Measurements from ENCODE around the gene FUT7. TPM values are rescaled to one million over a fixed set of nuclear protein-coding genes. Genes with fewer than 3 reads are reported as not detected.
A peak's percentile ranks its signal among the peaks of the same experiment; 100 is the strongest.

The FUT7 gene
- total RNA-seq, 1 experiment from 2014 or later, result not detected

DNA sequence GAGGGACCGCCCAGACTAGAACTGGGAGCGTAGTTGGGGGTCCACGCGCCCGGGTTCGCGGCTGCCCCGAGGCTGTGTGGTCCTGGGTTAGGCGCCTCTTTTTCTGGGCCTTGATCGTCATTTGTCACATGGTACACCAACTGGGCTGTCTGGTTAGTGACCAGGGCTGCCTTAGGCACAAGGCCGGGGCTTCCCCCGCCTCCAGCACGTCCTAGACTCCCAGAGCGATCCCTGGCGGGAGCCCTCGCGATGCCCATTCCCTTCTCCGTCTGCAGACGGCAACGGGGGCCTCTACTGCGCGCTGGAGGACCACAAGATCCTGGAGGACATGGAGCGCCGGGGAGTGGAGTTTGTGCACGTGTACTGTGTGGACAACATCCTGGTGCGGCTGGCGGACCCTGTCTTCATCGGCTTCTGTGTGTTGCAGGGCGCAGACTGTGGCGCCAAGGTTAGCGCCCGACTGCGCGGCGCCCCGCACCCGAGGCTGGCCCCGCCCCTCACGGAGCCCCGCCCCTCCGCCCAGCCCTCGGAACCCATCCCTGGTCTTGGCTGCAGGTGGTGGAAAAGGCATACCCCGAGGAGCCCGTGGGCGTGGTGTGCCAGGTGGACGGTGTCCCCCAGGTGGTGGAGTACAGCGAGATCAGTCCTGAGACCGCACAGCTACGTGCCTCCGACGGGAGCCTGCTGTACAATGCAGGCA, 47.0 kb upstream of the FUT7 start:
- Histone ChIP-seq H3K4me3 (replicated peaks in 1 of 2; ENCODE audit: low read depth in 1 of 2, low read length in 2 of 2) (no peak overlapping the region; a peak in 1 of 4 replicates), H3K36me3 (ENCODE audit: control insufficient read depth in 1 of 2, insufficient read depth in 2 of 2, low read length in 2 of 2) (peaks cover 0 to 8% of the 10 kb centered on the region in 2 experiments; a peak in 1 of 4 replicates), H3K9ac (ENCODE audit: low read length) (no peak overlapping the region), H3K27ac (ENCODE audit: low read depth, low read length) (peak overlapping the region; percentile 60; the same call in 1 of the 2 replicates), H3K4me1 (ENCODE audit: control insufficient read depth in 1 of 2, insufficient read depth in 2 of 2, low read length in 2 of 2) (peaks cover 22 to 47% of the 10 kb centered on the region in 2 experiments), H2AFZ (ENCODE audit: low read depth, low read length, poor library complexity, severe bottlenecking) (no peak overlapping the region), H3K9me3 (ENCODE audit: control insufficient read depth in 1 of 2, insufficient read depth in 1 of 2, low read depth in 1 of 2, low read length in 2 of 2) (no peaks in the 10 kb centered on the region), H3K27me3 (ENCODE audit: insufficient read depth, low read length) (no peaks in the 10 kb centered on the region), H3K4me2 (ENCODE audit: low read length) (peak overlapping the region; percentile 89), H3K79me2 (ENCODE audit: insufficient read depth, low read length) (peaks cover 4% of the 10 kb centered on the region; the same call in 1 of the 2 replicates), H3K9me2 (ENCODE audit: insufficient read depth) (no peaks in the 10 kb centered on the region), H4K20me1 (ENCODE audit: insufficient read depth) (no peaks in the 10 kb centered on the region)
- ChIA-PET POLR2A (no interaction called here), RAD21 (ENCODE audit: low non-redundant PET in 1 of 2, low total read pairs in 2 of 2, uncharacterized antibody in 2 of 2, unreplicated experiment in 2 of 2) (no interaction called here), CTCF (interaction anchor here (1.1 kb wide), 1 partner anchor 11 kb away, joined by 6 read pairs; no protein-coding TSS in a partner anchor)
- ATAC-seq, result no peak
- intact Hi-C loops (cut with micrococcal nuclease), result no loop called here
- BruUV-seq (replicated peaks), result no TSS peak
- no peak for TF ChIP-seq EZH2 (IDR thresholded peaks at IDR 0.05)
- no peak for TF ChIP-seq JUND (IDR thresholded peaks at IDR 0.05)
- TF ChIP-seq, protein P1, sequence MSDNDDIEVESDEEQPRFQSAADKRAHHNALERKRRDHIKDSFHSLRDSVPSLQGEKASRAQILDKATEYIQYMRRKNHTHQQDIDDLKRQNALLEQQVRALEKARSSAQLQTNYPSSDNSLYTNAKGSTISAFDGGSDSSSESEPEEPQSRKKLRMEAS (IDR thresholded peaks at IDR 0.05), result no peak
- no peak for TF ChIP-seq TCF7L2 (IDR thresholded peaks at IDR 0.05; ENCODE audit: borderline replicate concordance, extremely low read depth, insufficient read depth, insufficient read length)
- no peak for TF ChIP-seq CEBPB (IDR thresholded peaks at IDR 0.05; ENCODE audit: low read depth)
- TF ChIP-seq SIN3A (IDR thresholded peaks at IDR 0.05; ENCODE audit: low read depth), result no peak
- TF ChIP-seq, protein P2, sequence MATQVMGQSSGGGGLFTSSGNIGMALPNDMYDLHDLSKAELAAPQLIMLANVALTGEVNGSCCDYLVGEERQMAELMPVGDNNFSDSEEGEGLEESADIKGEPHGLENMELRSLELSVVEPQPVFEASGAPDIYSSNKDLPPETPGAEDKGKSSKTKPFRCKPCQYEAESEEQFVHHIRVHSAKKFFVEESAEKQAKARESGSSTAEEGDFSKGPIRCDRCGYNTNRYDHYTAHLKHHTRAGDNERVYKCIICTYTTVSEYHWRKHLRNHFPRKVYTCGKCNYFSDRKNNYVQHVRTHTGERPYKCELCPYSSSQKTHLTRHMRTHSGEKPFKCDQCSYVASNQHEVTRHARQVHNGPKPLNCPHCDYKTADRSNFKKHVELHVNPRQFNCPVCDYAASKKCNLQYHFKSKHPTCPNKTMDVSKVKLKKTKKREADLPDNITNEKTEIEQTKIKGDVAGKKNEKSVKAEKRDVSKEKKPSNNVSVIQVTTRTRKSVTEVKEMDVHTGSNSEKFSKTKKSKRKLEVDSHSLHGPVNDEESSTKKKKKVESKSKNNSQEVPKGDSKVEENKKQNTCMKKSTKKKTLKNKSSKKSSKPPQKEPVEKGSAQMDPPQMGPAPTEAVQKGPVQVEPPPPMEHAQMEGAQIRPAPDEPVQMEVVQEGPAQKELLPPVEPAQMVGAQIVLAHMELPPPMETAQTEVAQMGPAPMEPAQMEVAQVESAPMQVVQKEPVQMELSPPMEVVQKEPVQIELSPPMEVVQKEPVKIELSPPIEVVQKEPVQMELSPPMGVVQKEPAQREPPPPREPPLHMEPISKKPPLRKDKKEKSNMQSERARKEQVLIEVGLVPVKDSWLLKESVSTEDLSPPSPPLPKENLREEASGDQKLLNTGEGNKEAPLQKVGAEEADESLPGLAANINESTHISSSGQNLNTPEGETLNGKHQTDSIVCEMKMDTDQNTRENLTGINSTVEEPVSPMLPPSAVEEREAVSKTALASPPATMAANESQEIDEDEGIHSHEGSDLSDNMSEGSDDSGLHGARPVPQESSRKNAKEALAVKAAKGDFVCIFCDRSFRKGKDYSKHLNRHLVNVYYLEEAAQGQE (IDR thresholded peaks at IDR 0.05; ENCODE audit: low read depth), result no peak
- TF ChIP-seq EGR1 (IDR thresholded peaks at IDR 0.05; ENCODE audit: low read depth), result no peak
- TF ChIP-seq, protein P3, sequence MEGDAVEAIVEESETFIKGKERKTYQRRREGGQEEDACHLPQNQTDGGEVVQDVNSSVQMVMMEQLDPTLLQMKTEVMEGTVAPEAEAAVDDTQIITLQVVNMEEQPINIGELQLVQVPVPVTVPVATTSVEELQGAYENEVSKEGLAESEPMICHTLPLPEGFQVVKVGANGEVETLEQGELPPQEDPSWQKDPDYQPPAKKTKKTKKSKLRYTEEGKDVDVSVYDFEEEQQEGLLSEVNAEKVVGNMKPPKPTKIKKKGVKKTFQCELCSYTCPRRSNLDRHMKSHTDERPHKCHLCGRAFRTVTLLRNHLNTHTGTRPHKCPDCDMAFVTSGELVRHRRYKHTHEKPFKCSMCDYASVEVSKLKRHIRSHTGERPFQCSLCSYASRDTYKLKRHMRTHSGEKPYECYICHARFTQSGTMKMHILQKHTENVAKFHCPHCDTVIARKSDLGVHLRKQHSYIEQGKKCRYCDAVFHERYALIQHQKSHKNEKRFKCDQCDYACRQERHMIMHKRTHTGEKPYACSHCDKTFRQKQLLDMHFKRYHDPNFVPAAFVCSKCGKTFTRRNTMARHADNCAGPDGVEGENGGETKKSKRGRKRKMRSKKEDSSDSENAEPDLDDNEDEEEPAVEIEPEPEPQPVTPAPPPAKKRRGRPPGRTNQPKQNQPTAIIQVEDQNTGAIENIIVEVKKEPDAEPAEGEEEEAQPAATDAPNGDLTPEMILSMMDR (IDR thresholded peaks at IDR 0.05 in 2 of 3, conservative IDR thresholded peaks at IDR 0.05 in 1 of 3; ENCODE audit: borderline replicate concordance in 1 of 3, insufficient read depth in 1 of 3, low read depth in 2 of 3, low read length in 2 of 3), result no peak
- no peak for TF ChIP-seq POLR2AphosphoS5 (IDR thresholded peaks at IDR 0.05; ENCODE audit: low read depth, low read length)
- DNase-seq (ENCODE audit: low read depth, low spot score), result no peak
